HCT116 (cell line): ENCODE data around the gene ARHGEF6. TPM values are rescaled to one million over a fixed set of nuclear protein-coding genes. Genes with fewer than 3 reads are reported as not detected.

ENCODE experiments used
- ATAC-seq: fragments of 200-7000 bp; cut with Tn5 transposase; 2 replicates; pipeline ENCODE4 v1.9.1; 2020; ENCODE audit warnings: mild to moderate bottlenecking, moderate library complexity
- BruUV-seq: library from RNA; stranded (reverse); fragments of 400-500 nt; replicated peaks from 2 replicates; lab custom pipeline; 2021; lab: Mats Ljungman, UMichigan
- CTCF ChIA-PET: fragments of 300-600 bp; sonication (Branson Sonifier 250); formaldehyde crosslinking; loops from one replicate; lab custom pipeline; 2021; ENCODE audit warnings: antibody characterized with exemption; lab: Charles Lee
- POLR2A ChIA-PET: fragments of 300-600, 350-600 bp; sonication (Branson Sonifier 250); formaldehyde crosslinking; loops from one replicate; lab custom pipeline; 2021; ENCODE audit warnings: antibody characterized with exemption; lab: Charles Lee
- RAD21 ChIA-PET, 2 experiments: fragments of 300-600 bp; sonication (Branson Sonifier 250); formaldehyde crosslinking; loops; one replicate each; lab custom pipeline; 2023; ENCODE audit warnings: low total read pairs in 2 of 2; ENCODE audit not compliant: uncharacterized antibody in 2 of 2, unreplicated experiment in 2 of 2, low non-redundant PET in 1 of 2; lab: Charles Lee
- DNase-seq: peaks from one replicate; pipeline ENCODE4 v3.0.0-alpha.2; 2010; ENCODE audit warnings: low read depth, low spot score
- H2AFZ ChIP-seq: fragments of 200-600 bp; shearing (Covaris generic), sonication (generic); 2 replicates; pipeline ENCODE4 v1.6.1; 2017; ENCODE audit warnings: low read depth, mixed run types, mixed read lengths, antibody characterized with exemption, low read length; ENCODE audit not compliant: poor library complexity, severe bottlenecking
- H3K27ac ChIP-seq: 2 replicates; pipeline ENCODE4 v1.5.1; 2012; ENCODE audit warnings: low read depth, low read length
- H3K27me3 ChIP-seq: fragments of 200-600 bp; sonication (generic); 2 replicates; pipeline ENCODE4 v1.6.1; 2016; ENCODE audit warnings: mixed run types, low read length, mixed read lengths; ENCODE audit not compliant: insufficient read depth
- H3K36me3 ChIP-seq, 2 experiments: fragments of 200-500 bp in 1 of 2; fragments of 200-600 bp in 1 of 2; sonication (Bioruptor generic) in 1 of 2; sonication (generic) in 1 of 2; 2 replicates each; pipeline versions ENCODE4 v1.5.1 to v1.6.1; 2014 to 2016; ENCODE audit warnings: low read length in 2 of 2, inconsistent platforms in 1 of 2, mixed read lengths in 1 of 2, mixed run types in 1 of 2; ENCODE audit not compliant: insufficient read depth in 2 of 2, control insufficient read depth in 1 of 2
- H3K4me1 ChIP-seq, 2 experiments: fragments of 200-600 bp in 1 of 2; sonication (generic) in 1 of 2; 2 replicates each; pipeline versions ENCODE4 v1.5.1 to v1.6.1; 2012 to 2017; ENCODE audit warnings: low read length in 2 of 2, inconsistent platforms in 1 of 2, mild to moderate bottlenecking in 1 of 2, mixed read lengths in 1 of 2, mixed run types in 1 of 2, moderate library complexity in 1 of 2; ENCODE audit not compliant: insufficient read depth in 2 of 2, control insufficient read depth in 1 of 2
- H3K4me2 ChIP-seq: fragments of 200-600 bp; sonication (generic); 2 replicates; pipeline ENCODE4 v1.6.1; 2017; ENCODE audit warnings: mixed run types, low read length, mixed read lengths
- H3K4me3 ChIP-seq, 2 experiments: fragments of 200-600 bp in 1 of 2; sonication (generic) in 1 of 2; replicated peaks in 1 of 2; 2 replicates each; pipeline ENCODE4 v1.5.1; 2011 to 2016; ENCODE audit warnings: low read length in 2 of 2, control low read depth in 1 of 2, low read depth in 1 of 2, mild to moderate bottlenecking in 1 of 2, mixed read lengths in 1 of 2, mixed run types in 1 of 2
- H3K79me2 ChIP-seq: fragments of 200-600 bp; sonication (generic); 2 replicates; pipeline ENCODE4 v1.6.1; 2017; ENCODE audit warnings: mild to moderate bottlenecking, mixed run types, low read length, moderate library complexity, mixed read lengths; ENCODE audit not compliant: insufficient read depth
- H3K9ac ChIP-seq: fragments of 200-600 bp; sonication (generic); 2 replicates; pipeline ENCODE4 v1.6.1; 2016; ENCODE audit warnings: low read length, mixed read lengths
- H3K9me2 ChIP-seq: fragments of 200-600 bp; sonication (generic), shearing (Covaris generic); 2 replicates; pipeline ENCODE4 v1.6.1; 2017; ENCODE audit warnings: mixed run types, mild to moderate bottlenecking, moderate library complexity; ENCODE audit not compliant: insufficient read depth
- H3K9me3 ChIP-seq, 2 experiments: fragments of 200-500 bp in 1 of 2; fragments of 200-600 bp in 1 of 2; sonication (Bioruptor generic) in 1 of 2; sonication (generic) in 1 of 2; 2 replicates each; pipeline ENCODE4 v1.6.1; 2014 to 2017; ENCODE audit warnings: low read length in 2 of 2, mixed read lengths in 2 of 2, inconsistent platforms in 1 of 2, low read depth in 1 of 2, mild to moderate bottlenecking in 1 of 2, mixed run types in 1 of 2, moderate library complexity in 1 of 2; ENCODE audit not compliant: control insufficient read depth in 1 of 2, insufficient read depth in 1 of 2
- H4K20me1 ChIP-seq: fragments of 200-600 bp; sonication (generic), shearing (Covaris generic); 2 replicates; pipeline ENCODE4 v1.6.1; 2017; ENCODE audit warnings: mixed run types, mild to moderate bottlenecking, moderate library complexity; ENCODE audit not compliant: insufficient read depth
- CEBPB ChIP-seq: IDR thresholded peaks from 2 replicates; pipeline ENCODE4 v1.6.1; 2012; ENCODE audit warnings: low read depth
- EGR1 ChIP-seq: IDR thresholded peaks from 2 replicates; pipeline ENCODE4 v1.6.1; 2012; ENCODE audit warnings: low read depth
- EZH2 ChIP-seq: fragments of 200-600 bp; sonication (generic); IDR thresholded peaks from 2 replicates; pipeline ENCODE4 v1.6.1; 2017; ENCODE audit warnings: antibody characterized with exemption, mixed run types
- FOSL1 ChIP-seq: IDR thresholded peaks from 2 replicates; pipeline ENCODE4 v1.6.1; 2012; ENCODE audit warnings: low read depth
- MAX ChIP-seq: IDR thresholded peaks from 2 replicates; pipeline ENCODE4 v1.6.1; 2012
- POLR2A ChIP-seq: IDR thresholded peaks from 2 replicates; pipeline ENCODE4 v1.7.0; 2011; ENCODE audit warnings: borderline replicate concordance; ENCODE audit not compliant: insufficient read depth, insufficient read length; ENCODE audit errors: extremely low read depth
- POLR2AphosphoS5 ChIP-seq: IDR thresholded peaks from 2 replicates; pipeline ENCODE4 v1.6.1; 2011; ENCODE audit warnings: mild to moderate bottlenecking, low read depth, low read length, moderate library complexity
- RAD21 ChIP-seq: IDR thresholded peaks from 2 replicates; pipeline ENCODE4 v1.6.1; 2012; ENCODE audit warnings: low read depth, mild to moderate bottlenecking
- SIN3A ChIP-seq: IDR thresholded peaks from 2 replicates; pipeline ENCODE4 v1.6.1; 2012; ENCODE audit warnings: low read depth
- SP1 ChIP-seq: IDR thresholded peaks from 2 replicates; pipeline ENCODE4 v1.6.1; 2012; ENCODE audit warnings: low read depth
- SRF ChIP-seq: IDR thresholded peaks from 2 replicates; pipeline ENCODE4 v1.6.1; 2012; ENCODE audit warnings: low read depth
- TCF7L2 ChIP-seq: IDR thresholded peaks from 2 replicates; pipeline ENCODE4 v1.7.0; 2011; ENCODE audit warnings: borderline replicate concordance, inconsistent platforms; ENCODE audit not compliant: insufficient read depth, insufficient read length; ENCODE audit errors: extremely low read depth
- YY1 ChIP-seq: IDR thresholded peaks from 2 replicates; pipeline ENCODE4 v1.6.1; 2011; ENCODE audit warnings: low read length, low read depth, moderate library complexity, mild to moderate bottlenecking; ENCODE audit not compliant: insufficient replicate concordance; ENCODE audit errors: extremely low read depth
- ZBTB33 ChIP-seq: IDR thresholded peaks from 2 replicates; pipeline ENCODE4 v1.6.1; 2011; ENCODE audit warnings: mild to moderate bottlenecking, low read length, moderate library complexity; ENCODE audit not compliant: insufficient replicate concordance; ENCODE audit errors: extremely low read depth
- ZFX ChIP-seq: fragments of 450-650 bp; IDR thresholded peaks from 2 replicates; pipeline ENCODE4 v1.6.1; 2017
- ZNF274 ChIP-seq: fragments of 200-500 bp; sonication (Bioruptor generic); IDR thresholded peaks from 2 replicates; pipeline ENCODE4 v1.6.1; 2014; ENCODE audit warnings: mild to moderate bottlenecking, low read depth, low read length, inconsistent platforms
- intact Hi-C: fragments of 100-400 bp; cut with micrococcal nuclease; formaldehyde crosslinking; loops from 2 replicates; pipeline ENCODE4 v1.10.0; 2022
- total RNA-seq: library from RNA; stranded (reverse); gene quantifications from one replicate; pipeline ENCODE4 v1.2.1, GENCODE V29; 2021; ENCODE audit not compliant: unreplicated experiment

ARHGEF6 gene
- total RNA-seq, 1 experiment from 2014 or later = 1.9 TPM

- RAD21 ChIA-PET = no interaction called here
- POLR2A ChIA-PET = no interaction called here
- no peak overlapping the region for H2AFZ ChIP-seq
- H3K4me3 ChIP-seq = no peak overlapping the region
- H3K9ac ChIP-seq = no peak overlapping the region
- no TSS peak for BruUV-seq
- intact Hi-C loops = no loop called here
- H3K4me2 ChIP-seq = no peak overlapping the region
- H3K27me3 ChIP-seq = no peaks in the 10 kb centered on the region; the same call in 1 of the 2 replicates
- H3K27ac ChIP-seq = no peak overlapping the region
- TF ChIP-seq SP1 = no peak
- no peak for TF ChIP-seq SRF
- TF ChIP-seq ZFX = no peak
- no peak for TF ChIP-seq MAX
- TF ChIP-seq POLR2AphosphoS5 = no peak
- no peak for TF ChIP-seq FOSL1
- no peak for TF ChIP-seq SIN3A
- no peak for TF ChIP-seq YY1
- no peak for TF ChIP-seq RAD21
- no peak for TF ChIP-seq ZBTB33
- no peak for TF ChIP-seq CEBPB
- no peak for TF ChIP-seq ZNF274
- no peak for TF ChIP-seq POLR2A
- TF ChIP-seq EGR1 = no peak
- no peak for TF ChIP-seq EZH2
- TF ChIP-seq TCF7L2 = no peak
- no peaks in the 10 kb centered on the region for H3K9me2 ChIP-seq
- H3K79me2 ChIP-seq = no peaks in the 10 kb centered on the region
- DNase-seq (no peak), ATAC-seq (no peak)
- CTCF ChIA-PET = no interaction called here
- H3K36me3 ChIP-seq = no peaks in the 10 kb centered on the region
- no peaks in the 10 kb centered on the region for H4K20me1 ChIP-seq
- H3K4me1 ChIP-seq = no peaks in the 10 kb centered on the region
- no peaks in the 10 kb centered on the region for H3K9me3 ChIP-seq
Observed at GRCh38 chrX:136626891-136627290, 153.8 kb downstream of the ARHGEF6 start.
